Measurements from ENCODE around the gene PSTPIP2. TPM values are rescaled to one million over a fixed set of nuclear protein-coding genes. Genes with fewer than 3 reads are reported as not detected.

Gene PSTPIP2
- total RNA-seq, 2 donors from 2014 or later: 7.0 to 21.1 TPM

DNA sequence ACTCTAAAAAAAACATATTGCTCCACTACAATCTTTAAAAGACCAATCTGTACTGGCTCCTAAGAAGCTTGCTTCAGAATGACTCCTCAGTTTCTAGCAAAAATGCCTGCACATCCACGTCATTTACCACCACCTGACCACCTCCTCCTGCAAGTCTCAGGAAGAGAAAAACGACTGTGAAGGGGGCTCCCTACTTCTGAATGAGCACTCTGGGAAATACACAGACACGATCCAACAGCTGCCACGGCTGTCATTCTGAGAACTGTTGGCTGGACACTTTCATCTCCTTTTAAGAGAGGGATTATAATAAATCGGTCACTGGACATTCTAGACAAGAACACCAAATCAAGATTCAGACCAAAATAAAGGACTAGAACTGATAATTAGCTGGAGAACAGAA, 126.4 kb downstream of the PSTPIP2 start:
- TF ChIP-seq POLR2AphosphoS5 (IDR thresholded peaks at IDR 0.05) (no peak), CTCF (IDR thresholded peaks at IDR 0.05) (no peak), POLR2A (IDR thresholded peaks at IDR 0.05) (no peak)
- H3K27me3 ChIP-seq (replicated peaks; ENCODE audit: insufficient read depth): no peaks in the 10 kb centered on the region
- peaks cover 0 to 21% of the 10 kb centered on the region in 2 donors for H3K36me3 ChIP-seq
- H3K27ac ChIP-seq: no peak overlapping the region
- H3K4me3 ChIP-seq: no peak overlapping the region
- intact Hi-C loops (cut with DNase I): no loop called here
- H3K9me3 ChIP-seq: no peaks in the 10 kb centered on the region
- WGBS: 83% methylated on average over 5 of the region's 5 CpGs
- H3K4me1 ChIP-seq (replicated peaks): no peaks in the 10 kb centered on the region
- no peak for DNase-seq (ENCODE audit: low spot score)

- H3K27ac ChIP-seq: no peak overlapping the region
- H3K36me3 ChIP-seq: peaks cover 0 to 9% of the 10 kb centered on the region in 2 donors
- intact Hi-C loops (cut with DNase I): no loop called here
- H3K9me3 ChIP-seq: no peaks in the 10 kb centered on the region
- TF ChIP-seq POLR2AphosphoS5 (IDR thresholded peaks at IDR 0.05): no peak
- no peak for TF ChIP-seq CTCF (IDR thresholded peaks at IDR 0.05)
- no peak for TF ChIP-seq POLR2A (IDR thresholded peaks at IDR 0.05)
- DNase-seq (ENCODE audit: low spot score): no peak
- WGBS: 81% methylated on average over 2 of the region's 2 CpGs
- no peaks in the 10 kb centered on the region for H3K27me3 ChIP-seq (replicated peaks; ENCODE audit: insufficient read depth)
- no peak overlapping the region for H3K4me3 ChIP-seq
- no peaks in the 10 kb centered on the region for H3K4me1 ChIP-seq (replicated peaks)
Measured at GRCh38 chr18:45940724-45941123, 131.3 kb downstream of the PSTPIP2 start.

DNA sequence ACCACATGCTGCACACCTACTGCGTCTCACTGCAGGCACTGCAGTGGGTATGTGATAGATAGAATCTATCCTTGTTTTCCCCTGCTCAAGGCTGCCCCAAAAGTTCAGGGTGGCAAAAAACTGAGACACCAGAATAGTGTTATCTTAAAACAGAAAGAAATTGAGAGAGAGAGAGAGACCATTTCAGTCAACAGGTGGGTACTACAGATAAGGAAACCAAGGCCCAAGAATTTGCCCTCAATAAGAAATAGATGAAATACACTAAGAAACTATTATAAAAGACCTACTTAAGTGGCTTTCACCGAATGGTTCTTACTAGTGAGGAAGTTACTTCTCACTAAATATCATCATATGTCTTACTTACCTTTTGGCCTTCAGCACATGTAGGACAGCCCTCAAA, 132.8 kb downstream of the PSTPIP2 start:
- no peak for DNase-seq (ENCODE audit: low spot score)
- no peak overlapping the region for H3K27ac ChIP-seq
- 92% methylated on average over 2 of the region's 2 CpGs for WGBS
- H3K36me3 ChIP-seq: peaks cover 0 to 6% of the 10 kb centered on the region in 2 donors
- TF ChIP-seq POLR2AphosphoS5 (IDR thresholded peaks at IDR 0.05) (no peak), POLR2A (IDR thresholded peaks at IDR 0.05) (no peak), CTCF (IDR thresholded peaks at IDR 0.05) (no peak)
- no peak overlapping the region for H3K4me3 ChIP-seq
- H3K9me3 ChIP-seq: no peaks in the 10 kb centered on the region
- intact Hi-C loops (cut with DNase I): no loop called here
- H3K4me1 ChIP-seq (replicated peaks): no peaks in the 10 kb centered on the region
- H3K27me3 ChIP-seq (replicated peaks; ENCODE audit: insufficient read depth): no peaks in the 10 kb centered on the region

DNA sequence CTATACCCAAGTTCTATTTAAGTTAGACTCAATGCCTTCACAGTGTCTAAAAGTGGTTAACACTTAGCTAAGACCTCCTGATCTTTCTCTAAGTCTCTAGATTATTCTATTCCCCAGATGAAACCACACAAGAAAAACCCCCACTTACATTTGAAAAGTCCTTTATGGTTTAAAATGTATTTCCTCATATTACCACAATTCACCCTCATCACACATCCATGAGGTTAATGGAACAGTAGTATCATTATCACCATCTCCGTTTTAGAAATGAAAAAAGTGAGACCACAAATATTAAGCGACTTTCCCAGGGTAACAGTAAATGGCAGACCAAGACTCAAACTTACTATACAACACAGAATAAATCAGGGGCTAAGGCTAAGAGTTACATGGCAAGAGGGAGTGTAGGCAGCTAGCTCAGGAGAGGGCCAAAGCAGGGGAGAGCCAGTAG, 133.5 kb downstream of the PSTPIP2 start:
- no peak overlapping the region for H3K27ac ChIP-seq
- TF ChIP-seq POLR2AphosphoS5 (IDR thresholded peaks at IDR 0.05) (no peak), POLR2A (IDR thresholded peaks at IDR 0.05) (no peak), CTCF (IDR thresholded peaks at IDR 0.05) (no peak)
- H3K4me1 ChIP-seq (replicated peaks): no peaks in the 10 kb centered on the region
- DNase-seq (ENCODE audit: low spot score): no peak
- no peaks in the 10 kb centered on the region for H3K9me3 ChIP-seq
- H3K4me3 ChIP-seq: no peak overlapping the region
- WGBS: 91% methylated on average over 2 of the region's 2 CpGs
- H3K27me3 ChIP-seq (replicated peaks; ENCODE audit: insufficient read depth): no peaks in the 10 kb centered on the region
- intact Hi-C loops (cut with DNase I): no loop called here
- peaks cover 0 to 5% of the 10 kb centered on the region in 2 donors for H3K36me3 ChIP-seq

DNA sequence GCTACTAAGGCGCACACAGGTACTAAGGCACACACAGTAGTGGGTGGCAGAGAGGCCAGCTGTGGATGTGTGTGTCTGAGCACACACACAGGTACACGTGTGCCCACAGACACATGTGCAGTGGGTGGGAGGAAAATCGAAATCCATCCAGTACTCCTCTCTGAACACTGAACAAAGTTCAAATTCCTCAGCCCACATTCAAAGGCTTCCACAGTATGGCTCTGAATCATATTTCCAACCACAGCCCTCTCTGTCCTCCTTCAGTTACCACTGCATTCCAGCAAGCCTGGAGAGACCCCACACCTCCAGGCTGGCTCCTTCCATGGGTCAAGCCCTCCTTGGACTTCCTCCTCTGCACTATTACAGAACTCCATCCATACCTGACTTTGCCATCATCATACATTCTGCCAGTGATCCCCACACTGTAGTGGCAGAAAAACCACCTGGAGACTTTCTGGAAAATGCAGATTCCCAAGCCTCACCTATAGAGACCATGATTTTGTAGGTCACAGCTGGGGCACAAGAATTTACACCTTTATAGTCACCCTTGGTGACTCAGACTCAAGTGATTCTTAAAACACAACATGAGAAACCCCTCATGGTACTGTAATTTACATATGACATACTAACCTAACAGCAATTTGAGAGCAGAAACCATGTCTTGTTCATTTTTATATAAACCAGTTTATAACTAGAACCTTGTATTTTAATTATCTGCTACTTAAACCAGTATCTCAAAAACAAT, 136.3 kb downstream of the PSTPIP2 start:
- no peak for TF ChIP-seq CTCF (IDR thresholded peaks at IDR 0.05)
- no peak for TF ChIP-seq POLR2A (IDR thresholded peaks at IDR 0.05)
- no peak for TF ChIP-seq POLR2AphosphoS5 (IDR thresholded peaks at IDR 0.05)
- no peaks in the 10 kb centered on the region for H3K36me3 ChIP-seq
- intact Hi-C loops (cut with DNase I): no loop called here
- WGBS: 93% methylated on average over 3 of the region's 3 CpGs
- H3K4me3 ChIP-seq: no peak overlapping the region
- H3K9me3 ChIP-seq: no peaks in the 10 kb centered on the region
- no peak overlapping the region for H3K27ac ChIP-seq
- DNase-seq (ENCODE audit: low spot score): no peak
- no peaks in the 10 kb centered on the region for H3K4me1 ChIP-seq (replicated peaks)
- no peaks in the 10 kb centered on the region for H3K27me3 ChIP-seq (replicated peaks; ENCODE audit: insufficient read depth)

All from prostate gland (tissue), 2 donors.